Coronary artery (tissue), 2 donors: Measurements from ENCODE around the gene IRF4.
A peak's percentile ranks its signal among the peaks of the same experiment; 100 is the strongest.

Experiments
- DNase-seq: peaks from one replicate; pipeline ENCODE4 v3.0.0-alpha.2; 2017; ENCODE audit warnings: low spot score
- H3K27ac ChIP-seq, 2 donors: fragments of 200-600 bp; sonication (generic); one replicate each; pipeline ENCODE4 v1.5.1; 2016 to 2019
- H3K4me3 ChIP-seq: fragments of 200-600 bp; sonication (generic); 2 replicates; pipeline ENCODE4 v1.5.1; 2016; ENCODE audit warnings: mild to moderate bottlenecking, moderate library complexity
- CTCF ChIP-seq: fragments of 200-600 bp; sonication (generic); IDR thresholded peaks from one replicate; pipeline ENCODE4 v1.5.1; 2019; ENCODE audit warnings: antibody characterized with exemption

Gene IRF4

GRCh38 chr6:379410-380181, 12.0 kb upstream of the IRF4 start:
- Histone ChIP-seq H3K4me3 (no peak overlapping the region), H3K27ac (no peak overlapping the region)
- TF ChIP-seq CTCF = no peak
- DNase-seq = no peak

- no peak for DNase-seq
- no peak for TF ChIP-seq CTCF
- Histone ChIP-seq H3K27ac (no peak overlapping the region), H3K4me3 (no peak overlapping the region)
Measured at GRCh38 chr6:380234-381218, 11.0 kb upstream of the IRF4 start.

GRCh38 chr6:381742-382461, 9.7 kb upstream of the IRF4 start:
- Histone ChIP-seq H3K27ac (no peak overlapping the region), H3K4me3 (no peak overlapping the region)
- DNase-seq = peak; percentile 69
- no peak for TF ChIP-seq CTCF

- H3K27ac ChIP-seq = no peak overlapping the region
- no peak for TF ChIP-seq CTCF
- H3K4me3 ChIP-seq = no peak overlapping the region
- DNase-seq = peak; percentile 55
Measured at GRCh38 chr6:382883-383810, 8.4 kb upstream of the IRF4 start.

- H3K4me3 ChIP-seq = no peak overlapping the region
- no peak for TF ChIP-seq CTCF
- no peak overlapping the region for H3K27ac ChIP-seq
- peak; percentile 54 for DNase-seq
Measured at GRCh38 chr6:383856-384255, 7.7 kb upstream of the IRF4 start.

- peak; percentile 36 for DNase-seq
- TF ChIP-seq CTCF = no peak
- no peak overlapping the region for H3K4me3 ChIP-seq
Measured at GRCh38 chr6:384898-385297, 6.7 kb upstream of the IRF4 start.

More at GRCh38 chr6:384898-385297, 6.7 kb upstream of the IRF4 start:
- no peak overlapping the region for H3K27ac ChIP-seq
